ENCODE results near the gene ARL8A.

The ARL8A gene

DNA sequence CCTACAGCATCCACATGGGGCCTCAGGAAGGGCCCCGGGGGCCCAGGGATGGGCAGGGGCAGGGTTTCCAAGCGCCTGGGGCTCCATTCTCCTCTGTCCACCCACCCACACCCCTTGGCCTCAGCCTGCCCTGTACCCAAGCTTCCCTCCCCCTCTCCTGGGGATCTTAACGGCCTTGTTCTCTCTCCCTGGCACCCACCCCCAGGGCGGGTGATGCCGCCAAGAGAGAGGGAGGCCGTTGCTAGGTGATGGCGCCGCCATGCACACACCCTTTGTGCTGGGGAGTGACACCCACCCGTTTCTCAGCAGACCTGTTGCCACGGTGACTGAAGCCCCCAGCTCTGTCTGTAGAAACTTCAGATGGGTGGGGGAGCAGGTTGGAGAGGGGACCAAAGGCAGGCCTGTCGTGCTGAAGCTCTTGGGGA is 14.2 kb downstream of the ARL8A start:
- no peak for TF ChIP-seq CTCF (IDR thresholded peaks at IDR 0.05; ENCODE audit: control insufficient read depth, insufficient read depth, low read depth, low read length, missing control alignments)
- no peak overlapping the region for H3K4me3 ChIP-seq (ENCODE audit: control insufficient read depth, low read depth, low read length)
- no peak for DNase-seq (ENCODE audit: low read depth)

DNA sequence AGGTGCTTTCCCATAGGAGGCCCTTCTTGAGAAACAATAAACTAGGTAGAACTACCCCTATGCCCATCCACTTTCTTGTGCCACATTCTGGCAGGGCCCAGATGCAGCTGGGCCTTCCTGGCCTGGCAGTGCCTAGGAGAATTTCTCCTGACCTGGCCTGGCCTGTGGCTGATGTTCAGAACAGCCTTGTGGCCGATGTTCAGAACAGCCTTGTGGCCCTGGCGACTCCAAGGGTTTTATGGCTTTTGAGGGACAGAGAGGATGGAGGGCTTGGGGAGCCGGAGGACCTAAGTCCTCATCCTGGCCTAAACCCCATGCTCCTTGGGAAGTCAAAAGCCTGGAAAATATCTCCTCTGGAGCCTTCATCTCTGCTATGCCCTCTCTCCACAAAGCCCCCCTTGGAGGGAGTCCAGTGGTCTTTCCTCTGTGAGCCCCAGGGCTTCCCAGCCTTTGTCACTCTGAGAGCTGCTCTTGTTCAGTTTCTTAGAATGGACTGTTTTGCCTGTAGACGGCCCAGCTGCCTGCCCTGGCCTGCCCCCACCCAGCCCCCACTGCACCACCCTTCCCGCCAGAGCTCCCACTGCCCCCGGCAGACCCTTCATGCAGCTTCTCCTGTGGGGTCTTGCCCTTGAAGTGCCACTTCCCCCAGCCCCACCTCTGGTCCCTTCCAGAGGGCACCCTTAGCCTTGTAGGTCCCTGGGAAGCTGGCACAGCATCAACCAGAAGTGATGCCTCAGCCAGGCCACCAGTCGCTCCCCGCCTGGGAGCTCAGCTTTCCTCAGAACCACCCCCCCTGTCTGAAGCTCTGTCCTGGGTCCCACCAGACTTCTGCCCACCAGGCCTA is 14.9 kb downstream of the ARL8A start:
- DNase-seq (ENCODE audit: low read depth): no peak
- no peak overlapping the region for H3K4me3 ChIP-seq (ENCODE audit: control insufficient read depth, low read depth, low read length)
- TF ChIP-seq CTCF (IDR thresholded peaks at IDR 0.05; ENCODE audit: control insufficient read depth, insufficient read depth, low read depth, low read length, missing control alignments): no peak

DNA sequence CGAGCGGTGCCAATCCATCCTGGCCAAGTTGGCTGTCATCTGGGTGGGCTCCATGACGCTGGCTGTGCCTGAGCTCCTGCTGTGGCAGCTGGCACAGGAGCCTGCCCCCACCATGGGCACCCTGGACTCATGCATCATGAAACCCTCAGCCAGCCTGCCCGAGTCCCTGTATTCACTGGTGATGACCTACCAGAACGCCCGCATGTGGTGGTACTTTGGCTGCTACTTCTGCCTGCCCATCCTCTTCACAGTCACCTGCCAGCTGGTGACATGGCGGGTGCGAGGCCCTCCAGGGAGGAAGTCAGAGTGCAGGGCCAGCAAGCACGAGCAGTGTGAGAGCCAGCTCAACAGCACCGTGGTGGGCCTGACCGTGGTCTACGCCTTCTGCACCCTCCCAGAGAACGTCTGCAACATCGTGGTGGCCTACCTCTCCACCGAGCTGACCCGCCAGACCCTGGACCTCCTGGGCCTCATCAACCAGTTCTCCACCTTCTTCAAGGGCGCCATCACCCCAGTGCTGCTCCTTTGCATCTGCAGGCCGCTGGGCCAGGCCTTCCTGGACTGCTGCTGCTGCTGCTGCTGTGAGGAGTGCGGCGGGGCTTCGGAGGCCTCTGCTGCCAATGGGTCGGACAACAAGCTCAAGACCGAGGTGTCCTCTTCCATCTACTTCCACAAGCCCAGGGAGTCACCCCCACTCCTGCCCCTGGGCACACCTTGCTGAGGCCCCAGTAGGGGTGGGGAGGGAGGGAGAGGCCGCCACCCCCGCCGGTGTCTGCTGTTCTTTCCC is 16.5 kb downstream of the ARL8A start:
- no peak for TF ChIP-seq CTCF (IDR thresholded peaks at IDR 0.05; ENCODE audit: control insufficient read depth, insufficient read depth, low read depth, low read length, missing control alignments)
- no peak for DNase-seq (ENCODE audit: low read depth)
- no peak overlapping the region for H3K4me3 ChIP-seq (ENCODE audit: control insufficient read depth, low read depth, low read length)

DNA sequence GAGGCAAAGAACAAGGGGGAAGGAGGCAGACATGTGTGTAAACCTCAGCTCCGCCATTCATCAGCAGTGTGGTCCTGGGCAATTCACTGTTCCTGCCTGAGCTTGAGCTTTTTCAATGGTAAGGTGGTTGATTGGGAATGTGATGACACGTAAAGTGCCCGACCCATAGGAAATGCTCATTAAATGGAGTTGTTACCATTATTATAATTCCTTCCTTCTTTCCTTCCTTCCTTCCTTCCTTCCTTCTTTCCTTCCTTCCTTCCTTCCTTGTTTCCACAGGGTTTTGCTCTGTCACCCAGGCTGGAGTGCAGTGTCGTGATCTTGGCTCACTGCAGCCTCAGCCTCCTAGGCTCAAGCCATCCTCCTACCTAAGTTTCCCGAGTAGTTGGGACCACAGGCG is 17.5 kb downstream of the ARL8A start:
- no peak overlapping the region for H3K4me3 ChIP-seq (ENCODE audit: control insufficient read depth, low read depth, low read length)
- no peak for TF ChIP-seq CTCF (IDR thresholded peaks at IDR 0.05; ENCODE audit: control insufficient read depth, insufficient read depth, low read depth, low read length, missing control alignments)
- DNase-seq (ENCODE audit: low read depth): no peak

DNA sequence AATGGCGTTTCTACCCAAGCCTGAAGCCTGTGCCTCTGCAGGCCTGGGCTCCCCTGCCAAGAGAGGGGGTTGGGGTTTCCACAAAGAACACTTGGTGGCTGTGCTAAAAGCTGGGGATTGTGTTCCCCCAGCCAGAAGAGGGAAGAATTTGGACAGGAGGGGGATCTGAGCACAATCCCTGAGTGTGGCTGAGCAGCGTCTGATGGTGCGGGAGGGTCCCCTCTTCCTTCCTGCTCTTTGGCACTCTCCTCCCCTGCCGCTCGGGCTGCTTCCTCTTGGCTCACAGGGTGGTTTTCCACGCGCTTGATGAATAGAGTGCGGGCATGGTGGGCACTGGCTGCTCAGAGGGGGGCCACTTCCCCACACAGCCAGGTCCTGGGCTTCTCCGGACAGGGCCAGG is 18.1 kb downstream of the ARL8A start:
- H3K4me3 ChIP-seq (ENCODE audit: control insufficient read depth, low read depth, low read length): no peak overlapping the region
- no peak for TF ChIP-seq CTCF (IDR thresholded peaks at IDR 0.05; ENCODE audit: control insufficient read depth, insufficient read depth, low read depth, low read length, missing control alignments)
- no peak for DNase-seq (ENCODE audit: low read depth)

- H3K4me3 ChIP-seq (ENCODE audit: control insufficient read depth, low read depth, low read length): no peak overlapping the region
- DNase-seq (ENCODE audit: low read depth): no peak
- TF ChIP-seq CTCF (IDR thresholded peaks at IDR 0.05; ENCODE audit: control insufficient read depth, insufficient read depth, low read depth, low read length, missing control alignments): no peak
Observed at GRCh38 chr1:202125611-202126010, 18.9 kb downstream of the ARL8A start.

All from AG09309 (cell line).